Measurements from ENCODE around the gene NSA2.

- TF ChIP-seq REST (IDR thresholded peaks at IDR 0.05; ENCODE audit: insufficient read depth in 1 of 2, low read depth in 2 of 2, low read length in 2 of 2) (no peak), POLR2AphosphoS5 (IDR thresholded peaks at IDR 0.05; ENCODE audit: low read depth, low read length) (no peak), TAF1 (IDR thresholded peaks at IDR 0.05; ENCODE audit: borderline replicate concordance, insufficient read depth, low read length) (no peak), SIN3A (IDR thresholded peaks at IDR 0.05; ENCODE audit: borderline replicate concordance, insufficient read depth, low read length) (no peak), FOXP2 (optimal IDR thresholded peaks at IDR 0.05; ENCODE audit: borderline replicate concordance, extremely low read depth, extremely low read length, insufficient read depth) (no peak)
Measured at GRCh38 chr5:74763504-74763903, 3.5 kb upstream of the NSA2 start.

All from PFSK-1 (cell line).